ENCODE measurements around the gene PLEKHA5.

DNA sequence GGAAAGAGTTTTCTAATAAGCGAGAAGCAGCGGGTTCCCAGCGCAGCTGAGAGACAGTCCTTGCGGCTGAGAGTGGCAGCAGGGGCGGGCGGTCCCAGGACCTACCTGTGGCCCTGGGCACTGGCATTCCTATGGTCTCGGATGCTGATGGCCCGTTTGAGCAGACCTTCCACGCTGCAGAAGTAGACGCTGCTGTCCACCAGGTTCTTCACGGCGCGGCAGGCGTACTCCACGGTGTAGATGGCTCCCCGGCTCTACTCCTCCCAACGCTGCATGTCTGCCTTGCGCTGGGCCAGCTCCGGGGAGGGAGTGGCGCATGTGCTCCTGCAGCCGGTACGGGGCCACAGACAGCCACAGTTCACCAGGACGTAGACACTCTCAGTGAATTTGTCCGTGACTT lies 21.8 kb upstream of the PLEKHA5 start:
- TF ChIP-seq, protein P1, sequence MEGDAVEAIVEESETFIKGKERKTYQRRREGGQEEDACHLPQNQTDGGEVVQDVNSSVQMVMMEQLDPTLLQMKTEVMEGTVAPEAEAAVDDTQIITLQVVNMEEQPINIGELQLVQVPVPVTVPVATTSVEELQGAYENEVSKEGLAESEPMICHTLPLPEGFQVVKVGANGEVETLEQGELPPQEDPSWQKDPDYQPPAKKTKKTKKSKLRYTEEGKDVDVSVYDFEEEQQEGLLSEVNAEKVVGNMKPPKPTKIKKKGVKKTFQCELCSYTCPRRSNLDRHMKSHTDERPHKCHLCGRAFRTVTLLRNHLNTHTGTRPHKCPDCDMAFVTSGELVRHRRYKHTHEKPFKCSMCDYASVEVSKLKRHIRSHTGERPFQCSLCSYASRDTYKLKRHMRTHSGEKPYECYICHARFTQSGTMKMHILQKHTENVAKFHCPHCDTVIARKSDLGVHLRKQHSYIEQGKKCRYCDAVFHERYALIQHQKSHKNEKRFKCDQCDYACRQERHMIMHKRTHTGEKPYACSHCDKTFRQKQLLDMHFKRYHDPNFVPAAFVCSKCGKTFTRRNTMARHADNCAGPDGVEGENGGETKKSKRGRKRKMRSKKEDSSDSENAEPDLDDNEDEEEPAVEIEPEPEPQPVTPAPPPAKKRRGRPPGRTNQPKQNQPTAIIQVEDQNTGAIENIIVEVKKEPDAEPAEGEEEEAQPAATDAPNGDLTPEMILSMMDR (IDR thresholded peaks at IDR 0.05) = no peak
- TF ChIP-seq POLR2A (IDR thresholded peaks at IDR 0.05) = no peak
- TF ChIP-seq EP300 (IDR thresholded peaks at IDR 0.05) = no peak
- no peak for TF ChIP-seq POLR2AphosphoS5 (IDR thresholded peaks at IDR 0.05)
